HEK293 (cell line): Measurements from ENCODE around the gene PDLIM5.

Experiments
- CTCF ChIP-seq: fragments of 450-650 bp; formaldehyde crosslinking; IDR thresholded peaks from 2 replicates; pipeline ENCODE4 v1.5.1; 2016; ENCODE audit warnings: missing biosample characterization, missing genetic modification characterization
- ZNF138 ChIP-seq: fragments of 450-650 bp; formaldehyde crosslinking; IDR thresholded peaks from 2 replicates; pipeline ENCODE4 v1.5.1; 2016; ENCODE audit warnings: missing biosample characterization, missing genetic modification characterization, borderline replicate concordance

- no peak for TF ChIP-seq ZNF138 (tag by site-specific recombination)
- no peak for TF ChIP-seq CTCF (tag by site-specific recombination)
Measured at GRCh38 chr4:94516067-94516466, 64.3 kb downstream of the PDLIM5 start.
